NB4 (cell line): ENCODE data around the gene KTN1.

ENCODE experiments used
- MYC ChIP-seq: IDR thresholded peaks from 2 replicates; pipeline ENCODE4 v1.6.1; 2011; ENCODE audit warnings: low read depth, low read length
- POLR2A ChIP-seq: IDR thresholded peaks from 2 replicates; pipeline ENCODE4 v1.6.1; 2011; ENCODE audit warnings: mild to moderate bottlenecking; ENCODE audit not compliant: insufficient read length; ENCODE audit errors: extremely low read depth
- TF ChIP-seq, protein P1 (sequence below): IDR thresholded peaks from one replicate; pipeline ENCODE4 v1.5.1; 2012; ENCODE audit warnings: low read depth, low read length
- TF ChIP-seq, protein P2 (sequence below): IDR thresholded peaks from 2 replicates; pipeline ENCODE4 v1.6.1; 2011; ENCODE audit warnings: low read depth, low read length

DNA sequence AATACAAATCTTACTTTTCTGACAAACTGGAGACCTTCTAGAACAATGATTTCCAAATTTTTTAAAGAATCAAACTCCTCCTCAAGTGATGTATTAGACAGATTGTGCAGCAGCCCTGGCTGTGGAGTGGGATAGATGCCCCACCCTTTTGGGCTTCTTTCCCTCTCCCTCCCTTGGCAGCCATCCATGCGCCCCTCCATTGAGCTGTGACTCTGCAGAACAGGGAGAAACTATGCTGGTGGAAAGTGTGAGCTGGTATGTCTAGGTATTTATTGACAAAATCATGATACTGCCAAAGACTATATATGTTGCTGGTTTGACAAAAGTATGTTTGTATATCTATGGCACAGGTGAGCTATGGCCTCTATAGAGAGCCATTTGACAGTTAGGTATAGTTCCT, 138.5 kb downstream of the KTN1 start:
- TF ChIP-seq POLR2A: no peak
- TF ChIP-seq, protein P1, sequence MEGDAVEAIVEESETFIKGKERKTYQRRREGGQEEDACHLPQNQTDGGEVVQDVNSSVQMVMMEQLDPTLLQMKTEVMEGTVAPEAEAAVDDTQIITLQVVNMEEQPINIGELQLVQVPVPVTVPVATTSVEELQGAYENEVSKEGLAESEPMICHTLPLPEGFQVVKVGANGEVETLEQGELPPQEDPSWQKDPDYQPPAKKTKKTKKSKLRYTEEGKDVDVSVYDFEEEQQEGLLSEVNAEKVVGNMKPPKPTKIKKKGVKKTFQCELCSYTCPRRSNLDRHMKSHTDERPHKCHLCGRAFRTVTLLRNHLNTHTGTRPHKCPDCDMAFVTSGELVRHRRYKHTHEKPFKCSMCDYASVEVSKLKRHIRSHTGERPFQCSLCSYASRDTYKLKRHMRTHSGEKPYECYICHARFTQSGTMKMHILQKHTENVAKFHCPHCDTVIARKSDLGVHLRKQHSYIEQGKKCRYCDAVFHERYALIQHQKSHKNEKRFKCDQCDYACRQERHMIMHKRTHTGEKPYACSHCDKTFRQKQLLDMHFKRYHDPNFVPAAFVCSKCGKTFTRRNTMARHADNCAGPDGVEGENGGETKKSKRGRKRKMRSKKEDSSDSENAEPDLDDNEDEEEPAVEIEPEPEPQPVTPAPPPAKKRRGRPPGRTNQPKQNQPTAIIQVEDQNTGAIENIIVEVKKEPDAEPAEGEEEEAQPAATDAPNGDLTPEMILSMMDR: no peak
- TF ChIP-seq MYC: no peak
- TF ChIP-seq, protein P2, sequence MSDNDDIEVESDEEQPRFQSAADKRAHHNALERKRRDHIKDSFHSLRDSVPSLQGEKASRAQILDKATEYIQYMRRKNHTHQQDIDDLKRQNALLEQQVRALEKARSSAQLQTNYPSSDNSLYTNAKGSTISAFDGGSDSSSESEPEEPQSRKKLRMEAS: no peak
